GM20431 (cell line): ENCODE measurements around the gene ZNF423.
"Not testable (repeated sequence)": the region's sequence is repeated elsewhere in the genome, so short reads cannot be mapped to it uniquely, and the experiment has no call there.

Source experiments
- in situ Hi-C: fragments of 300-500 bp; cut with MseI, MboI; formaldehyde crosslinking; loops from one replicate; pipeline ENCODE4 v1.15.0; 2020; ENCODE audit warnings: low sequenced_read_pairs; ENCODE audit not compliant: unreplicated experiment

The ZNF423 gene

DNA sequence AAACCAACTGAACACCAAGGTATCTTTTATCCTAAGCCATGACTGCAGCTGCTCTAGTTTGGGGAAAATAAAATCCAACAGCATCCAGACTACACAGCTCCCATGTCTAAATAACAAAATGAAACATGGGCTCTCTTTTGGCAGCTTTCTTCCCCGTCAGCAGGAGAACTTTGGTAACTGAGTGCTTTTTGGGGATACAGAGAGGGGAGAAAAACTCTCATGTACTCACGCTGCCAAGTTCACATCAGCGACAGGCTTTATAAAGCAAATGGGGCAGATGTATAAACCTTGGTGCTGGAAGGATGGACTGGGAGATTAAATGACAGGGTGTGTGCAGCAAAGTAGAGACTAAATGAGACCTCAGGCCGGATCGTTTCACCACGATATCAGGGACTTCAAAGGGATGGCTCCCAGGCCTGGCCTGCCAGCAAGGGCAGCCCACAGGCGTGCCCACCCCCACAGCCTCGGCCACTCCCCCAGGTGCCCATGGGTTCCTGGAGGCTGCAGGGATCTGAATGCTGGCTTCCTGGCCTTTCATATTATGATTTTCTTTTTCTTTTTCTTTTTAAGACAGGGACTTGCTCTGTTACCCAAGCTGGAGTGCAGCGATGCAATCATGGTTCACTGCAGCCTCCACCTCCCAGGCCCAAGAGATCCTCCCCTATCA lies 174.6 kb downstream of the ZNF423 start:
- in situ Hi-C loops, result no loop called here

- in situ Hi-C loops, result no loop called here
Observed at GRCh38 chr16:49679095-49679494, 176.8 kb downstream of the ZNF423 start.

DNA sequence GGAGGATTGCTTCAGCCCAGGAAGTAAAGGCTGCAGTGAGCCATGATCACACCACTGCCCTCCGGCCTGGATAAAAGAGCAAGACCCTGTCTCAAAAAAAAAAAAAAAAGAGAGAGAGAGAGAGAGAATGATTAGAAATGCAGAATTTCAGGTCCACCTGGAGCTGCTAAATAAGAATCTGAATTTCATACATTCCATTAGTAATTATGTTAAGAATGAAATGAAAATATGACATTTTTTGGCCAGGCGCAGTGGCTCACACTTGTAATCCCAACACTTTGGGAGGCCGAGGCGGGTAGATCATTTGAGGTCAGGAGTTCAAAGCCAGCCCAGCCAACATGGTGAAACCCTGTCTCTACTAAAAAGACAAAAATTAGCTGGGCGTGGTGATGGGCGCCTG lies 178.3 kb downstream of the ZNF423 start:
- in situ Hi-C loops, result not testable (repeated sequence)

DNA sequence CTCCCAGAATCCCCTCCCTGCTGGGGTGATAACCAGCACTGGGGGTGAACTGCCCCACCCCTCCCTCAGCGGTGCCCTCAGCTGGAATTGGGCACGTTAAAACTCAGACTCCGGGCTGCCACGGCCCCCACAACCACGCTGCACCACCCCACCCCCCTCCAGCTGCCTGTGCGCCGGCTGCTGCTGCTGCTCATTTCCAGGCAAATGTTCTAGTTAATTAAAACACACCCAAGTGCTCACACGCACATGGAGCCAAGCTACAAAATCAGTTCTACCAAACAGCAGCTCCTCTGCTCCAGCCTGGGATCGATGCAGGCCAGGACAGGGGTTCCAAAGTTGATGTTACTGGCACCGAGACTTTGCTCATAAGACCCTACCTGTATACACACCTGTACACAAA lies 180.5 kb downstream of the ZNF423 start:
- in situ Hi-C loops, result no loop called here

DNA sequence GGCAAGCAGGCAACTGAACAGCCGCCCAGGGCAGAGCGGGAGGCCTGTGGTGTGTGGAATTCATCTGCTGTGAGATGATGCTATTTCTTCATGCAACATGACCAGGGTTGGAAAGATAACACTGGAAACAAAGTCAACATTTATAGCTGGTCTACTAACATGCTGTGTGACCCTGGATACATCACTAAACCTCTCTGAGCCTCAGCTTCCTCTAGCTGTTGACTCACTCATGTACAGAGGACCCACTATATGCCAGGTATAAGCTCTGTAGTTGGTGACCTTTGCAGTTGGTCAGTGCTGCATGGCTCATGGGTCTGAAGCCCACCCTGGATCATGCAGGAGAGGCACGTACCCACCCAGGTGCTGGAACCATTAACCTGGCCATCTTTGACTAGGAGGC lies 180.9 kb downstream of the ZNF423 start:
- in situ Hi-C loops, result no loop called here

GRCh38 chr16:49674351-49674851 lies 181.5 kb downstream of the ZNF423 start:
- in situ Hi-C loops, result no loop called here

- in situ Hi-C loops, result no loop called here
Observed at GRCh38 chr16:49673442-49673841, 182.5 kb downstream of the ZNF423 start.

DNA sequence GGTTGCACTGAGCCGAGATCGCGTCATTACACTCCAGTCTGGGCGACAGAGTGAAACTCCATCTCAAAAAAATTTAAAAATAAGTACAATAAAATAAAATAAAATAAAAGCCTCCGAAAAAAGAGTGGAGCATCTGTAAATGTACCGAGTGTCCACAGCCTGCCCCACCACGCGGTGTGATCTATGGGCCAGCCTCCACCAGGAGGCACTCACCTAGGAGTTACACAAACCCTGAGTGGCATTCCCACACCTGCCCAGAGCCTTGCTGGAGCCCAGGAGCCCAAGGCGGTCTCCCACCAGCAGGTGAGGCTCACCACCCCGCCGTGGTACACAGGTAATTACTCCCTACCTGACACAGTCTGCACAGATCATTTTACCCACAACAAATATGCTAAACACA lies 183.2 kb downstream of the ZNF423 start:
- in situ Hi-C loops, result no loop called here

DNA sequence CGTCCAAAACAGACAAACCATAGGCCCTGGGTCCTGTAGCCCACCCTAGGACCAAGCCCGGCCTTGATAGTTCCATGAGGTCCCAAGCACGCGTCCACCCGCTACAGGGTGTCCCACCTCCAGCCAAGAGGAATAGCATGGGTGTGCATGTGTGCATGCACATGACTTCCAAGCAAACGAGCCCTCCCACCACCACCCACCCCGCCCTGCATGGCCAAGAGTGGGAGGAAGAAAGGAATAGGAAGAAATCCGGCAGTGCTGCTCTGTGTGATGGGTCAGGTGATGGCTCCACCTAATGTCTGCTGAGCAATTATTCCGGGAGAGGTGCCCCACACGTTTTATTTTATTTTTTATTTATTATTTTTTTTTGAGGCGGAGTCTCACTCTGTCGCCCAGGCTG lies 184.6 kb downstream of the ZNF423 start:
- in situ Hi-C loops, result no loop called here

DNA sequence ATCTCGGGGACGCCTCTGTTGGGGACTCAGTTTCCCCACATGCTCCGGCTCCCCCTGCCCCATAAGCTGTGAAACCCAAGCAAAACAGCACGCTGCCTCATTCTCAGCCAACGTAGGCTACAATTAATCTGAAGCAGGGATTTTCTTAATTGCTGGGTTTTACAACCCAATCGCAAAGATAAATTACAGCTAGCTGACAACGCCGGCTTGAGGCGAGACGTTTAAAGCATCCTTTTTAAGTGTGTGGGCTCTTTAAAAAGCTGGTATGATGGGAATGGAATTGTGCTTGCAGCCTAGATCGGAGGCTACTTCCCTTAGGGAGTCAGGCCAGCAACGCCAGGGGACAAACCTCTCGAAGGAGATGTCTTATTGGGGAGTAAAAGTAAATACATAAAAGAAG lies 185.3 kb downstream of the ZNF423 start:
- in situ Hi-C loops, result no loop called here

GRCh38 chr16:49665482-49666230 lies 190.3 kb downstream of the ZNF423 start:
- in situ Hi-C loops, result no loop called here

- in situ Hi-C loops, result no loop called here
Observed at GRCh38 chr16:49664221-49665215, 191.4 kb downstream of the ZNF423 start.

DNA sequence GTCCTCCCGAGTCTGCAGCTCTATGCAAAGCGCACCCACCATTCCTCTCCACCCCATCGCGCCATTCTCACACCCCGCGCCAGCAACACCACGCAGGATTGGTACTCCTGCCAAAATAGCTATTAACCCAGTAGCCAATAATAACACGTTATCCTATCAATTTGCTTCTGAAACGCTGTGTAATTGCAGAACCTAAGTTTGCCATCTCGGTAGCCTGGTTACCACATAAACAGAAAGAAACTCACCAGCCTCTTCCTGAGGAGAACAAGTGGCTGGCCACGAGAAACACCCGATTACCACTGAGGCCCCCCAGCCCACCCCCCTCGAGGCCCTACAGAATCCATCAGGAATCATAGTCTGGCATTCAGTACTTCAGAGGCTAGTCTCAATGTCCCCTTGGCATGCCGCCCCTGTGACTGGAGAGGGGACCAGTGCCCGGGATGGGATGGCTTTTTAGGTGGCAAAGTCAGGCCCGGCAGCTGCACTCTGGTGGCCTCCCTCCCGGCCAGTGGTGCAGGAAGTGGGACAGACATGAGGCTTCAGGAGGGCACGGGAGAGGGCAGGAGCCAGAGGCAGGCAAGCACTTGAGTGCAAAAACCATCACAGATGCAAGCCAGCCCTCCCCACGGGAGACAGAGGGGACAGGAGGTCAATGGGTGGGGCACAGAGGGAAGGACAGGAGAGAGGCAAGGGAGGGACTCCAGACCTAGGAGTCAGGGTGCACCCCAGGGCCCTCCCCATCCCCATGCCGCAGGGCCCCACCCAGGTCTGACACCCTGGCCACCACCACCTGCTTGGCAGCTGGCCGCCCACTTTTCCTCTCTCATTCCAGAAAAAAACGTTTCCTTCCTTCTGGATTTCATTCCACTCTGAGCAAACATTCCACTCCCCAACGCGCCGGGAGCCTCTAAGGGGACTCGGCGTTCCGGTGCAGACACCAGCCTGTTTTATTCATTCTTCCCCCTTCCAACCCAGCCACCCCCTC lies 192.5 kb downstream of the ZNF423 start:
- in situ Hi-C loops, result no loop called here

DNA sequence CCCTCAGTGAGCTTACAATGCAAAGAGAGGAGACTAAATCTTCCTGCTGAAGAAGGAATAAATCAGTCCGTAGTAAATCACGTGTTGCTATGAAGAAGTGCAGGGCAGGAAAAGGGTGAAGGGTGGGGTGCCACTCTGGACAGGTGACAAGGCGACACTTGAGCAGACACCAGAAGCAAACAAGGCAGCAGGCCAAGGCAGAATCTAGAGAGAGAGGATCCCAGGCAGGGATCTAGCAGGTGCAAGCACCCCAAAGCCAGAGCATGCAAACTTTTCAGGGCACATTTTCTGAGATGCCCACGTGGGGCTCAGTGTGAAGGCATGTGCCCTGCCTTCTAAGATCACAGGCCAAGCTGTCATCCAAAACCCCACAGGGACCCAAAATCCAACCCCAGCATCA lies 193.3 kb downstream of the ZNF423 start:
- in situ Hi-C loops, result no loop called here

- in situ Hi-C loops, result no loop called here
Observed at GRCh38 chr16:49661465-49662187, 194.3 kb downstream of the ZNF423 start.

GRCh38 chr16:49660626-49661025 lies 195.3 kb downstream of the ZNF423 start:
- in situ Hi-C loops, result no loop called here

- in situ Hi-C loops, result no loop called here
Observed at GRCh38 chr16:49659356-49659755, 196.6 kb downstream of the ZNF423 start.

GRCh38 chr16:49658531-49658930 lies 197.4 kb downstream of the ZNF423 start:
- in situ Hi-C loops, result no loop called here
